ENCODE data around the gene TMEM198. TPM values are rescaled to one million over a fixed set of nuclear protein-coding genes. Genes with fewer than 3 reads are reported as not detected.

The TMEM198 gene
- polyA plus RNA-seq, 1 donor from 2014 or later, result 44.0 TPM

DNA sequence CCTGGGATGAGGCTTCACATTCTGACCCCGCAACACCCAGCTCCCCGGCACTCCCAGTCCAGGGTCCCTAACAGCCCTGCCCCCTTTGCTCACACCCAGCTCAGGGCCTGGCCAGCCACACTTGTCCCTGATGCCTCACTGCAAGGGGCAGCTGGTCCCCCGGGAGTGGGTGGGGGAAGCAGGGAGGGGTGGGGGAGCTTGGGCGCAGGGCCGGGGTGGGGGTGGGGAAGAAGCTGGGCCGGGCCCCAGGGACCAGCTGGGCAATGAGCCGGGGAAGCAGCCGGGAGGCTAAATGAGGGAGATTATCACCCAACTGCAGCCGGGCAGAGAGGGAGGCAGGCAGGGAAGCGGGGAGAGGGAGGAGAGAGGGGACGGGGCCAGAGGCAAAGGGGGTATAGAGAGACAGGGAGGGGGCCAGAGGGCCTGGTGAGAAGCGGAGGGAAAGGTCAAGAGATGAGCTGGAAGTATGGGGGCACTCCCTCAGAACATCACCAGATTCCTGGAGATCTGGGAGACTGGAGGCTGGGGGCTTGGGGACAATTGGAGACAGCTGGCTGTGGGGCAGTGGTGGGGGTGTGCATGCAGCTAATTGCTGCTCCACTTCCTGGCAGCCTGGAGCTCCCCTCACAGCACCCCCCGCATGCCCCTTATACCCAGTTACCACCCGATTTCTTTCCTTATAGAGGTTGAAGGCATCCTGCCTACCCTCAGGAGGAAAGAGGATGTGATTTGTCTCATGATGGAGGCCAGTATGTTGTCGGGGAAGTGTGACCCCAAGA is 32.1 kb upstream of the TMEM198 start:
- Histone ChIP-seq H3K27me3 (ENCODE audit: insufficient read depth, low read depth, low read length) (no peaks in the 10 kb centered on the region), H4K20me1 (ENCODE audit: insufficient read depth) (no peaks in the 10 kb centered on the region), H3K9me3 (ENCODE audit: low read length) (no peaks in the 10 kb centered on the region), H3K27ac (ENCODE audit: low read length) (no peak overlapping the region), H3K4me3 (ENCODE audit: low read length) (no peak overlapping the region), H3K9ac (ENCODE audit: low read length) (no peak overlapping the region), H3K9me2 (ENCODE audit: insufficient read depth, low read length) (no peaks in the 10 kb centered on the region), H3K36me3 (ENCODE audit: insufficient read depth, low read length) (no peaks in the 10 kb centered on the region), H3K79me2 (replicated peaks; ENCODE audit: insufficient read depth, low read length) (no peaks in the 10 kb centered on the region), H2AFZ (ENCODE audit: low read depth, low read length) (no peak overlapping the region), H3K4me2 (ENCODE audit: low read length) (no peak overlapping the region), H3F3A (ENCODE audit: insufficient read depth, low read length, poor library complexity, severe bottlenecking) (no peaks in the 10 kb centered on the region)
- TF ChIP-seq RAD21 (conservative IDR thresholded peaks at IDR 0.05), result no peak
- TF ChIP-seq EZH2 (IDR thresholded peaks at IDR 0.05; ENCODE audit: borderline replicate concordance, insufficient read depth, low read length, poor library complexity, severe bottlenecking), result no peak
- TF ChIP-seq, protein P1, sequence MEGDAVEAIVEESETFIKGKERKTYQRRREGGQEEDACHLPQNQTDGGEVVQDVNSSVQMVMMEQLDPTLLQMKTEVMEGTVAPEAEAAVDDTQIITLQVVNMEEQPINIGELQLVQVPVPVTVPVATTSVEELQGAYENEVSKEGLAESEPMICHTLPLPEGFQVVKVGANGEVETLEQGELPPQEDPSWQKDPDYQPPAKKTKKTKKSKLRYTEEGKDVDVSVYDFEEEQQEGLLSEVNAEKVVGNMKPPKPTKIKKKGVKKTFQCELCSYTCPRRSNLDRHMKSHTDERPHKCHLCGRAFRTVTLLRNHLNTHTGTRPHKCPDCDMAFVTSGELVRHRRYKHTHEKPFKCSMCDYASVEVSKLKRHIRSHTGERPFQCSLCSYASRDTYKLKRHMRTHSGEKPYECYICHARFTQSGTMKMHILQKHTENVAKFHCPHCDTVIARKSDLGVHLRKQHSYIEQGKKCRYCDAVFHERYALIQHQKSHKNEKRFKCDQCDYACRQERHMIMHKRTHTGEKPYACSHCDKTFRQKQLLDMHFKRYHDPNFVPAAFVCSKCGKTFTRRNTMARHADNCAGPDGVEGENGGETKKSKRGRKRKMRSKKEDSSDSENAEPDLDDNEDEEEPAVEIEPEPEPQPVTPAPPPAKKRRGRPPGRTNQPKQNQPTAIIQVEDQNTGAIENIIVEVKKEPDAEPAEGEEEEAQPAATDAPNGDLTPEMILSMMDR (IDR thresholded peaks at IDR 0.05; ENCODE audit: poor library complexity, severe bottlenecking), result no peak
- TF ChIP-seq TAF1 (IDR thresholded peaks at IDR 0.05; ENCODE audit: low read depth), result no peak

DNA sequence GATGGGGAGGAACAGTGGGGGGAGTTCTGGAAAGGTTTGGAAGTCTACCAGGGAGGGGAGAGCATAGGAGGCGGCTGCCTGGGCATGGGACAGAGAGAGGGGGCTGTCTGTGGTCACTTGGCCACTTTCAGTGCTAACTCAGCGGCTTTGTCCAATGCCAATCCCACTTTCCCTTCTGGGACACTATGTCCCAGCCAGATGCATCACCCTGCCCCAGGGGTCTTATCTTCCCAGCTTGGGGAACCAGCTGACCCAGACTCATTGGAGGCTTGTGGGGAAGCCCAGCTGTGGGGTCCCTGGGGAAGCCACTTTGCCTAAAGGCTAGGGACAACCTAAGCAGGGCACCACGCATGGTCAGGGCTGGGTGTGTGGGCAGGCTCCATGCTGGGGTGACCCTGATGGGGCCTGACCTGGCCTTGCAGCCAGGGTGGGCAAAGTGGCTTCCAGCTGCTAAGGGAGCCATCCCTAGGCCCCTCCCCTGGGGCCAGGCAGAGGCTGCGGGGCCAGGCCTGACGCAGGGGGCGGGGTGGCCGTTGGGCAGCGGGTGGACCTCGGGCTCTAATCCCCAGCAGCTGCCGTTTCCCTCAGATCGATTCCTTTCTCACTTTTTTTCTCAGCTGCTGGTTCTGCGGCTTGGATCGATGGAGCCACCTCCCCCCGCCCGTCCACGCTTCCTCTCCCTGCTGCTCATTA is 31.2 kb upstream of the TMEM198 start:
- no peak overlapping the region for H2AFZ ChIP-seq (ENCODE audit: low read depth, low read length)
- H3K27me3 ChIP-seq (ENCODE audit: insufficient read depth, low read depth, low read length), result no peaks in the 10 kb centered on the region
- H3K9ac ChIP-seq (ENCODE audit: low read length), result peak overlapping the region; percentile 16
- H4K20me1 ChIP-seq (ENCODE audit: insufficient read depth), result no peaks in the 10 kb centered on the region
- no peaks in the 10 kb centered on the region for H3K36me3 ChIP-seq (ENCODE audit: insufficient read depth, low read length)
- H3K27ac ChIP-seq (ENCODE audit: low read length), result no peak overlapping the region
- no peaks in the 10 kb centered on the region for H3K9me2 ChIP-seq (ENCODE audit: insufficient read depth, low read length)
- no peak overlapping the region for H3K4me3 ChIP-seq (ENCODE audit: low read length)
- TF ChIP-seq EP300 (conservative IDR thresholded peaks at IDR 0.05; ENCODE audit: poor library complexity, severe bottlenecking), result no peak
- TF ChIP-seq, protein P1 (IDR thresholded peaks at IDR 0.05; ENCODE audit: poor library complexity, severe bottlenecking), result no peak
- TF ChIP-seq MXI1 (conservative IDR thresholded peaks at IDR 0.05; ENCODE audit: poor library complexity, severe bottlenecking), result no peak
- TF ChIP-seq EZH2 (IDR thresholded peaks at IDR 0.05; ENCODE audit: borderline replicate concordance, insufficient read depth, low read length, poor library complexity, severe bottlenecking), result no peak
- TF ChIP-seq SMC3 (conservative IDR thresholded peaks at IDR 0.05; ENCODE audit: poor library complexity), result no peak
- no peak for TF ChIP-seq POLR2AphosphoS5 (IDR thresholded peaks at IDR 0.05)
- TF ChIP-seq, protein P2, sequence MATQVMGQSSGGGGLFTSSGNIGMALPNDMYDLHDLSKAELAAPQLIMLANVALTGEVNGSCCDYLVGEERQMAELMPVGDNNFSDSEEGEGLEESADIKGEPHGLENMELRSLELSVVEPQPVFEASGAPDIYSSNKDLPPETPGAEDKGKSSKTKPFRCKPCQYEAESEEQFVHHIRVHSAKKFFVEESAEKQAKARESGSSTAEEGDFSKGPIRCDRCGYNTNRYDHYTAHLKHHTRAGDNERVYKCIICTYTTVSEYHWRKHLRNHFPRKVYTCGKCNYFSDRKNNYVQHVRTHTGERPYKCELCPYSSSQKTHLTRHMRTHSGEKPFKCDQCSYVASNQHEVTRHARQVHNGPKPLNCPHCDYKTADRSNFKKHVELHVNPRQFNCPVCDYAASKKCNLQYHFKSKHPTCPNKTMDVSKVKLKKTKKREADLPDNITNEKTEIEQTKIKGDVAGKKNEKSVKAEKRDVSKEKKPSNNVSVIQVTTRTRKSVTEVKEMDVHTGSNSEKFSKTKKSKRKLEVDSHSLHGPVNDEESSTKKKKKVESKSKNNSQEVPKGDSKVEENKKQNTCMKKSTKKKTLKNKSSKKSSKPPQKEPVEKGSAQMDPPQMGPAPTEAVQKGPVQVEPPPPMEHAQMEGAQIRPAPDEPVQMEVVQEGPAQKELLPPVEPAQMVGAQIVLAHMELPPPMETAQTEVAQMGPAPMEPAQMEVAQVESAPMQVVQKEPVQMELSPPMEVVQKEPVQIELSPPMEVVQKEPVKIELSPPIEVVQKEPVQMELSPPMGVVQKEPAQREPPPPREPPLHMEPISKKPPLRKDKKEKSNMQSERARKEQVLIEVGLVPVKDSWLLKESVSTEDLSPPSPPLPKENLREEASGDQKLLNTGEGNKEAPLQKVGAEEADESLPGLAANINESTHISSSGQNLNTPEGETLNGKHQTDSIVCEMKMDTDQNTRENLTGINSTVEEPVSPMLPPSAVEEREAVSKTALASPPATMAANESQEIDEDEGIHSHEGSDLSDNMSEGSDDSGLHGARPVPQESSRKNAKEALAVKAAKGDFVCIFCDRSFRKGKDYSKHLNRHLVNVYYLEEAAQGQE (IDR thresholded peaks at IDR 0.05; ENCODE audit: borderline replicate concordance), result no peak
- no peak for TF ChIP-seq TAF1 (IDR thresholded peaks at IDR 0.05; ENCODE audit: low read depth)
- no peak for TF ChIP-seq RAD21 (conservative IDR thresholded peaks at IDR 0.05)
- H3K79me2 ChIP-seq (replicated peaks; ENCODE audit: insufficient read depth, low read length), result no peaks in the 10 kb centered on the region
- H3K4me2 ChIP-seq (ENCODE audit: low read length), result no peak overlapping the region
- no peaks in the 10 kb centered on the region for H3K9me3 ChIP-seq (ENCODE audit: low read length)
- no peaks in the 10 kb centered on the region for H3F3A ChIP-seq (ENCODE audit: insufficient read depth, low read length, poor library complexity, severe bottlenecking)
